H1 (cell line): ENCODE results near the gene C2orf66. TPM values are rescaled to one million over a fixed set of nuclear protein-coding genes. Genes with fewer than 3 reads are reported as not detected.

Source experiments
- CTCF ChIA-PET: fragments of 300-600 bp; sonication (Branson Sonifier 250); formaldehyde crosslinking; loops from one replicate; lab custom pipeline; 2021; ENCODE audit not compliant: partially characterized antibody; lab: Charles Lee
- POLR2A ChIA-PET: fragments of 300-600 bp; sonication (Branson Sonifier 250); formaldehyde crosslinking; loops from one replicate; lab custom pipeline; 2021; ENCODE audit warnings: inconsistent platforms; ENCODE audit not compliant: partially characterized antibody; lab: Charles Lee
- DNase-seq, 2 experiments: peaks; one replicate each; pipeline versions ENCODE4 v3.0.0 to v3.0.0-alpha.2; 2010 to 2022; ENCODE audit warnings: low spot score in 2 of 2, low read depth in 1 of 2, mixed read lengths in 1 of 2
- FAIRE-seq: peaks from 2 replicates; lab custom pipeline; 2011; peaks lifted over from hg19 to GRCh38; lab: Jason Lieb, UNC
- H2AFZ ChIP-seq: 2 replicates; pipeline ENCODE4 v1.8.1; 2012; ENCODE audit warnings: low read length, inconsistent platforms
- H2AK5ac ChIP-seq: 2 replicates; pipeline ENCODE4 v1.6.1; 2013; ENCODE audit warnings: low read depth, low read length
- H2BK120ac ChIP-seq: replicated peaks from 2 replicates; pipeline ENCODE3; 2013; ENCODE audit warnings: low read depth, low read length, inconsistent platforms
- H2BK12ac ChIP-seq: 2 replicates; pipeline ENCODE4 v1.6.1; 2013; ENCODE audit warnings: low read depth, low read length
- H2BK15ac ChIP-seq: 2 replicates; pipeline ENCODE4 v1.6.1; 2013; ENCODE audit warnings: low read length
- H2BK20ac ChIP-seq: 2 replicates; pipeline ENCODE4 v1.6.1; 2013; ENCODE audit warnings: low read length
- H2BK5ac ChIP-seq: 2 replicates; pipeline ENCODE4 v1.6.1; 2013; ENCODE audit warnings: low read depth, low read length
- H3K14ac ChIP-seq: 2 replicates; pipeline ENCODE4 v1.6.1; 2013; ENCODE audit warnings: inconsistent platforms; ENCODE audit not compliant: insufficient read length
- H3K18ac ChIP-seq: 2 replicates; pipeline ENCODE4 v1.6.1; 2013; ENCODE audit warnings: low read length; ENCODE audit errors: extremely low read depth
- H3K23ac ChIP-seq: 2 replicates; pipeline ENCODE4 v1.6.1; 2013; ENCODE audit warnings: inconsistent platforms; ENCODE audit not compliant: insufficient read length
- H3K23me2 ChIP-seq: 2 replicates; pipeline ENCODE4 v1.6.1; 2013; ENCODE audit warnings: low read depth, low read length
- H3K27ac ChIP-seq: 2 replicates; pipeline ENCODE4 v1.6.1; 2011; ENCODE audit warnings: low read depth, low read length, inconsistent platforms
- H3K27me3 ChIP-seq, 4 experiments: replicated peaks in 1 of 4; 1 replicate in 1 of 4; 2 replicates in 3 of 4; pipeline versions ENCODE4 v1.6.1 to v1.8.1; 2011 to 2013; ENCODE audit warnings: low read length in 3 of 4, mild to moderate bottlenecking in 3 of 4, inconsistent platforms in 2 of 4, mixed read lengths in 2 of 4, moderate library complexity in 1 of 4; ENCODE audit not compliant: control insufficient read depth in 3 of 4, insufficient read depth in 3 of 4; ENCODE audit errors: extremely low read depth in 1 of 4
- H3K36me3 ChIP-seq, 4 experiments: 2 replicates each; pipeline versions ENCODE4 v1.6.1 to v1.8.1; 2011 to 2013; ENCODE audit warnings: mild to moderate bottlenecking in 4 of 4, low read length in 3 of 4, moderate library complexity in 2 of 4, control low read depth in 1 of 4, inconsistent platforms in 1 of 4; ENCODE audit not compliant: insufficient read depth in 4 of 4, control insufficient read depth in 2 of 4
- H3K4ac ChIP-seq: replicated peaks from 2 replicates; pipeline ENCODE3; 2013; ENCODE audit warnings: low read length, low read depth, mixed read lengths, inconsistent platforms; ENCODE audit not compliant: insufficient read length
- H3K4me1 ChIP-seq, 4 experiments: replicated peaks in 1 of 4; 1 replicate in 1 of 4; 2 replicates in 3 of 4; pipeline versions ENCODE4 v1.6.1 to v1.8.1; 2011 to 2013; ENCODE audit warnings: low read length in 3 of 4, inconsistent platforms in 2 of 4, mixed read lengths in 1 of 4; ENCODE audit not compliant: insufficient read depth in 4 of 4, control insufficient read depth in 3 of 4
- H3K4me2 ChIP-seq, 2 experiments: 2 replicates each; pipeline versions ENCODE4 v1.6.1 to v1.8.1; 2011 to 2013; ENCODE audit warnings: low read depth in 2 of 2, low read length in 2 of 2, control low read depth in 1 of 2, inconsistent platforms in 1 of 2, mild to moderate bottlenecking in 1 of 2; ENCODE audit not compliant: insufficient read depth in 1 of 2
- H3K4me3 ChIP-seq, 4 experiments: fragments of 200-600, 300-600 bp in 1 of 4; sonication (generic), shearing (Covaris generic), sonication (Bioruptor Twin) in 1 of 4; 2 replicates each; pipeline versions ENCODE4 v1.5.1 to v1.8.1; 2011 to 2016; ENCODE audit warnings: low read length in 4 of 4, low read depth in 3 of 4, control low read depth in 2 of 4, inconsistent platforms in 2 of 4, mild to moderate bottlenecking in 2 of 4, mixed read lengths in 1 of 4, moderate library complexity in 1 of 4; ENCODE audit not compliant: insufficient read depth in 2 of 4; ENCODE audit errors: extremely low read depth in 1 of 4
- H3K56ac ChIP-seq: replicated peaks from 2 replicates; pipeline ENCODE3; 2013; ENCODE audit warnings: low read depth, mild to moderate bottlenecking, mixed read lengths, low read length, inconsistent platforms; ENCODE audit not compliant: insufficient read length
- H3K79me1 ChIP-seq: 2 replicates; pipeline ENCODE4 v1.6.1; 2013; ENCODE audit warnings: low read depth, low read length, control low read depth
- H3K79me2 ChIP-seq, 2 experiments: 2 replicates each; pipeline versions ENCODE4 v1.6.1 to v1.8.1; 2012 to 2013; ENCODE audit warnings: low read length in 2 of 2, mild to moderate bottlenecking in 2 of 2, inconsistent platforms in 1 of 2; ENCODE audit not compliant: insufficient read depth in 2 of 2, control insufficient read depth in 1 of 2
- H3K9ac ChIP-seq, 4 experiments: replicated peaks in 1 of 4; 1 replicate in 1 of 4; 2 replicates in 3 of 4; pipeline versions ENCODE4 v1.6.1 to v1.8.1; 2011 to 2013; ENCODE audit warnings: low read depth in 3 of 4, low read length in 3 of 4, control low read depth in 2 of 4, mild to moderate bottlenecking in 2 of 4, moderate library complexity in 2 of 4, inconsistent platforms in 1 of 4; ENCODE audit errors: extremely low read depth in 1 of 4
- H3K9me3 ChIP-seq, 2 experiments: 2 replicates each; pipeline versions ENCODE4 v1.6.1 to v1.8.1; 2012 to 2013; ENCODE audit warnings: mild to moderate bottlenecking in 2 of 2, moderate library complexity in 2 of 2, control low read depth in 1 of 2, inconsistent platforms in 1 of 2, low read depth in 1 of 2, low read length in 1 of 2, mixed read lengths in 1 of 2; ENCODE audit not compliant: insufficient read depth in 2 of 2
- H4K20me1 ChIP-seq, 2 experiments: replicated peaks in 1 of 2; 2 replicates each; pipeline versions ENCODE3 to v1.8.1; 2011 to 2013; ENCODE audit warnings: inconsistent platforms in 2 of 2, low read length in 2 of 2, mild to moderate bottlenecking in 1 of 2; ENCODE audit not compliant: insufficient read depth in 2 of 2, control insufficient read depth in 1 of 2
- H4K5ac ChIP-seq: 2 replicates; pipeline ENCODE4 v1.6.1; 2013; ENCODE audit warnings: low read length, low read depth, mixed read lengths, inconsistent platforms; ENCODE audit not compliant: insufficient read length
- H4K8ac ChIP-seq: 2 replicates; pipeline ENCODE4 v1.8.0; 2013; ENCODE audit warnings: mild to moderate bottlenecking, moderate library complexity, low read length, inconsistent platforms; ENCODE audit not compliant: insufficient read depth; ENCODE audit errors: extremely low read depth
- H4K91ac ChIP-seq: replicated peaks from 2 replicates; pipeline ENCODE3; 2013; ENCODE audit warnings: low read length, mixed read lengths, inconsistent platforms; ENCODE audit not compliant: insufficient read length
- CTCF ChIP-seq, 3 experiments: IDR thresholded peaks; 1 replicate in 2 of 3; 2 replicates in 1 of 3; pipeline versions ENCODE4 v1.5.1 to v1.6.1; 2011; ENCODE audit warnings: low read length in 3 of 3, mild to moderate bottlenecking in 3 of 3, inconsistent platforms in 2 of 3, low read depth in 1 of 3, moderate library complexity in 1 of 3; ENCODE audit not compliant: insufficient read depth in 1 of 3; ENCODE audit errors: control extremely low read depth in 1 of 3
- FOSL1 ChIP-seq: IDR thresholded peaks from 2 replicates; pipeline ENCODE4 v1.6.1; 2011; ENCODE audit warnings: mild to moderate bottlenecking, low read depth, low read length, moderate library complexity; ENCODE audit not compliant: insufficient read depth
- JUN ChIP-seq: IDR thresholded peaks from 2 replicates; pipeline ENCODE4 v1.6.1; 2011; ENCODE audit warnings: low read depth, mild to moderate bottlenecking, improper control_type of control experiment, low read length
- RAD21 ChIP-seq, 2 experiments: IDR thresholded peaks in 1 of 2; conservative IDR thresholded peaks in 1 of 2; 2 replicates each; pipeline ENCODE4 v1.6.1; 2011; ENCODE audit warnings: low read depth in 2 of 2, low read length in 2 of 2, improper control_type of control experiment in 1 of 2, inconsistent platforms in 1 of 2, mild to moderate bottlenecking in 1 of 2, moderate library complexity in 1 of 2
- SP4 ChIP-seq: IDR thresholded peaks from 2 replicates; pipeline ENCODE4 v1.6.1; 2012; ENCODE audit warnings: low read length, inconsistent platforms
- TAF7 ChIP-seq: optimal IDR thresholded peaks from 2 replicates; pipeline ENCODE3; 2011; ENCODE audit warnings: low read depth, mild to moderate bottlenecking, inconsistent platforms, low read length, moderate library complexity, borderline replicate concordance
- WGBS, 2 experiments: shearing (Covaris generic) in 1 of 2; methylation state at CpG; one replicate each; pipeline versions ENCODE4 v1.1.6 to v1.1.7; 2013 to 2015; ENCODE audit warnings: low lambda C conversion rate in 2 of 2, mixed read lengths in 2 of 2, inconsistent platforms in 1 of 2, low coverage in 1 of 2, missing lambda C conversion rate in 1 of 2; ENCODE audit not compliant: insufficient replicate concordance in 2 of 2, insufficient coverage in 1 of 2, insufficient read length in 1 of 2; ENCODE audit errors: extremely low coverage in 1 of 2, missing lambda C conversion rate in 1 of 2; 5-methylcytosine and 5-hydroxymethylcytosine counted together
- polyA plus RNA-seq, 7 experiments: library from polyadenylated mRNA; depleted of rRNA in 3 of 7; stranded (reverse) in 5 of 7; unstranded in 2 of 7; fragments of >200 nt in 5 of 7; fragments of 200-250 nt in 2 of 7; gene quantifications; 1 replicate in 5 of 7; 2 replicates in 1 of 7; 4 replicates in 1 of 7; pipeline versions ENCODE4 v1.2.1 to v1.2.3, GENCODE V29; 2011 to 2013; ENCODE audit warnings: missing spikeins in 2 of 7, mixed read lengths in 2 of 7
- total RNA-seq: library from RNA; stranded (reverse); fragmentation: NEBNext Ultra II Directional; extraction: Animal tissue kit (Norgen Biotek cat#: 25700); gene quantifications from 2 replicates; pipeline ENCODE4 v1.2.1, GENCODE V29; 2021

The C2orf66 gene
- total and polyA plus RNA-seq, 2 of the 8 experiments (the other 6 are each of a cell fraction or from before 2014, with no cell fraction given), result not detected

- Histone ChIP-seq H3K27me3 (no peaks in the 10 kb centered on the region; a peak in 1 of 7 replicates), H4K8ac (no peak overlapping the region), H3K79me1 (no peaks in the 10 kb centered on the region), H2BK12ac (no peak overlapping the region), H3K4me3 (no peak overlapping the region), H3K18ac (no peak overlapping the region), H3K56ac (no peak overlapping the region), H4K5ac (no peak overlapping the region), H3K27ac (no peak overlapping the region), H3K36me3 (no peaks in the 10 kb centered on the region), H3K23me2 (no peaks in the 10 kb centered on the region), H3K14ac (no peak overlapping the region), H2AFZ (no peak overlapping the region), H4K20me1 (no peaks in the 10 kb centered on the region), H3K23ac (no peak overlapping the region), H3K79me2 (no peaks in the 10 kb centered on the region), H2BK5ac (no peak overlapping the region), H3K9me3 (no peaks in the 10 kb centered on the region), H2BK20ac (no peak overlapping the region), H3K9ac (no peak overlapping the region), H2BK15ac (no peak overlapping the region), H3K4me2 (no peak overlapping the region), H3K4me1 (no peaks in the 10 kb centered on the region), H2BK120ac (no peak overlapping the region), H2AK5ac (no peak overlapping the region), H4K91ac (no peak overlapping the region), H3K4ac (no peak overlapping the region)
- ChIA-PET CTCF (interaction anchor here (1.0 to 1.8 kb wide), 7 partner anchors 9 to 267 kb away, joined by 3 to 6 read pairs (median 4); partner anchors contain the start of gene GTF3C3), POLR2A (interaction anchor here (0.8 to 1.4 kb wide), 2 partner anchors 9 to 118 kb away, joined by 3 to 5 read pairs; partner anchors contain the start of gene GTF3C3)
- FAIRE-seq (no peak), DNase-seq (no peak)
- WGBS, 2 experiments, result 56% methylated on average over 2 of the region's 2 CpGs; no CpG with 5 or more reads in 1 of the 2 experiments
- TF ChIP-seq TAF7 (no peak), CTCF (IDR thresholded peaks at IDR 0.05; ENCODE audit: control extremely low read depth in 1 of 3, insufficient read depth in 1 of 3, low read depth in 1 of 3, low read length in 3 of 3) (peak; percentile 2 to 40 (median 12); a peak in 3 of 4 replicates), JUN (no peak), RAD21 (IDR thresholded peaks at IDR 0.05 in 1 of 2, conservative IDR thresholded peaks at IDR 0.05 in 1 of 2; ENCODE audit: low read depth in 2 of 2, low read length in 2 of 2) (peak; percentile 22 to 26; a peak in 2 of 4 replicates), FOSL1 (no peak), SP4 (no peak)
These were observed 981 bp downstream of the C2orf66 start for GRCh38 chr2:196808083-196808665.
